Peyer's patch (tissue), 4 donors: ENCODE data around the gene DLX3.

Source experiments
- POLR2A ChIP-seq, 2 donors: fragments of 450-650 bp; IDR thresholded peaks; one replicate each; pipeline ENCODE4 v1.5.1; 2017; ENCODE audit warnings: antibody characterized with exemption in 2 of 2, mild to moderate bottlenecking in 2 of 2, moderate library complexity in 2 of 2
- TF ChIP-seq, protein P1 (sequence below), 6 experiments: fragments of 450-650 bp in 4 of 6; fragments of 200-600 bp in 2 of 6; sonication (generic) in 1 of 6; IDR thresholded peaks; one replicate each; pipeline ENCODE4 v1.5.1; 2017 to 2019; ENCODE audit warnings: antibody characterized with exemption in 6 of 6, mild to moderate bottlenecking in 3 of 6, moderate library complexity in 1 of 6

DNA sequence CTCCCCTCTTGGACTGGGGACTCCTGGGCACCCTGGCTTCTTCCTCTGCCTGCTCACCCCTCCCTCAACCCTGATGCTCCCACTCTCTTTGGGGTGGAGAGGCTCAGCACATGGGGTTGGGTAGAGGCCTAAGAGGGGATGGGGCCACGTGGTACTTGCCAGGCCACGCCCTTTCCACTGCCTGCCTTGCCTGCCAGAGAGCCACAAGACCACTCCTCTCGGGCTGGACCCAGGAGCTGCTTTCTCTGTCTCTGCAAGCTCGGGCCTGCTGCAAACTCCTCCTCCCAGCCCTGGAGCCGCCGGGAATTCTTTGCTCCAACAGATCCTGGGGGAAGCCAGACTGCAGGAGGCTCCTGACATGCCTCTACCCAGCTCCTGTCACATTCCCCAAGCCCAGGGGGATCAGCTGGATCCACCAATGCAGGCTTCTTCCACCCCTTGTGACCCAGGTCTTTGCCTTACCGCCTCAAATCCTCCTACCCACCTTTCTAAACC lies 14.3 kb downstream of the DLX3 start:
- TF ChIP-seq, protein P1, sequence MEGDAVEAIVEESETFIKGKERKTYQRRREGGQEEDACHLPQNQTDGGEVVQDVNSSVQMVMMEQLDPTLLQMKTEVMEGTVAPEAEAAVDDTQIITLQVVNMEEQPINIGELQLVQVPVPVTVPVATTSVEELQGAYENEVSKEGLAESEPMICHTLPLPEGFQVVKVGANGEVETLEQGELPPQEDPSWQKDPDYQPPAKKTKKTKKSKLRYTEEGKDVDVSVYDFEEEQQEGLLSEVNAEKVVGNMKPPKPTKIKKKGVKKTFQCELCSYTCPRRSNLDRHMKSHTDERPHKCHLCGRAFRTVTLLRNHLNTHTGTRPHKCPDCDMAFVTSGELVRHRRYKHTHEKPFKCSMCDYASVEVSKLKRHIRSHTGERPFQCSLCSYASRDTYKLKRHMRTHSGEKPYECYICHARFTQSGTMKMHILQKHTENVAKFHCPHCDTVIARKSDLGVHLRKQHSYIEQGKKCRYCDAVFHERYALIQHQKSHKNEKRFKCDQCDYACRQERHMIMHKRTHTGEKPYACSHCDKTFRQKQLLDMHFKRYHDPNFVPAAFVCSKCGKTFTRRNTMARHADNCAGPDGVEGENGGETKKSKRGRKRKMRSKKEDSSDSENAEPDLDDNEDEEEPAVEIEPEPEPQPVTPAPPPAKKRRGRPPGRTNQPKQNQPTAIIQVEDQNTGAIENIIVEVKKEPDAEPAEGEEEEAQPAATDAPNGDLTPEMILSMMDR (IDR thresholded peaks at IDR 0.05), result no peak
- TF ChIP-seq POLR2A (IDR thresholded peaks at IDR 0.05), result no peak
